Stimulated activated CD8-positive, alpha-beta memory T cell treated with anti-CD3 and anti-CD28 coated beads, Interleukin-15, amount 100 ng/mL, for 1 hour (primary cell): ENCODE results near the gene TRRAP.

Source experiments
- DNase-seq: peaks from one replicate; pipeline ENCODE4 v3.0.0-alpha.2; 2020; ENCODE audit warnings: low read depth

The TRRAP gene

DNA sequence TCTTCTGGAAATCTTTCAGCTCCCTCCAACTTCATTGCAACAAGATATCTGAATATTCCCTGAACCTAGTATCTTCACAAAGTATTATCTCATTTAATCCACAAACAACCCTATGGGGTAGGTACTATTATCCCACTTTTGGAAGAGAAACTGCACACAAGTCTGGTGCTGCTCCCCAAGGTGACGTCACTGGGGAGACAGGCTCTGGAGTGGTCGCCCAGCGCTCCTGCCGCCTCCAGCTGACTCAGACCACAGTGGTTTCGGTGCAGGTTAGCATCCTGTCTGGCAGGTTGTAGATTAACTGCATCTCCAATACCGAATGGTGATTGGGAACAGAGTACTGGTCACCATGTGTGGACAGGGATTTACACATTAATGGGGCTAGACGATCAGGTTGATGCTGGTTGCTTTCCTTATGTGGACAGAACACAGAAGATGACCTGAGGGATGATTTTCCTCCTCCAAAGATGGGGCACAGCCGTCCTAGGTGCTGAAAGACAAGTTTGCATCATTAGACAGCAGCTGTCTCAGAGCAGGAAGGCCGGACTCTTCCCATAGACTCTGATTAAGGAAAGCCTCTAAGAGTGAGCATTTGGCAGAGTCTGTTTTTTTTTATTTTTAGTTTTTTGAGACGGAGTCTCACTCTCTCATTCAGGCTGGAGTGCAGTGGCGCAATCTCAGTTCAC, 128.6 kb downstream of the TRRAP start:
- DNase-seq = no peak

GRCh38 chr7:99008181-99008631, 129.9 kb downstream of the TRRAP start:
- no peak for DNase-seq

DNA sequence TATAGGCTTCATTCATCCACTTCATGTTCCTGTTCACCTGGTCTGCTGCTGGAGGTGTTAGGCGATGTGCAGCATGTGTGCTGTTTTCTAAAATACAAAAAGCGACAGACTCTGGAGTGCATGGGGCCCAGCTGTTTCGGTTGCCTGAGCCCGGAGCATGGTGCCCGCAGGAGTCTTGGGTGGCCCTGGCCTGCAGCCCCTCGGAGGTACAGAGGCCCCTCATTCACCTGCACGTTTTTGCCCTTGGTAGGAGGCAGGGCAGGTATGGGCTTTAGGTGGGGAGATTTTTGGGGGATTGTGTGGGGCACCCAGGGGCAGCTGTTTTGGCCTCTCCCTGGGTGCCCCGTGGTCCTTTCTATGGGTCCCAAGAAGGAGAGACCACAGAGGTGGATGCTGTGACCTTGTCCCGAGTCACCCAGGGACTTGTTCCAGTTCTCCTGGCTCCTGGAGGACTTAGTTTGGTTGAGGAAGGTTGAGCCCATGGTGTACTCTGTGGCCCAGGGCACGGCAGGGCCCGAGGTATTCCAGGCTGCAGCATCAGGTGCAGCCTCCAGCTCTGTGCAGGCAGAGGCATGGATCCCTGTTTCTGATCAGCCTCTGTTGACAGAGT, 130.7 kb downstream of the TRRAP start:
- DNase-seq = no peak

GRCh38 chr7:99010281-99010680, 131.9 kb downstream of the TRRAP start:
- no peak for DNase-seq

DNA sequence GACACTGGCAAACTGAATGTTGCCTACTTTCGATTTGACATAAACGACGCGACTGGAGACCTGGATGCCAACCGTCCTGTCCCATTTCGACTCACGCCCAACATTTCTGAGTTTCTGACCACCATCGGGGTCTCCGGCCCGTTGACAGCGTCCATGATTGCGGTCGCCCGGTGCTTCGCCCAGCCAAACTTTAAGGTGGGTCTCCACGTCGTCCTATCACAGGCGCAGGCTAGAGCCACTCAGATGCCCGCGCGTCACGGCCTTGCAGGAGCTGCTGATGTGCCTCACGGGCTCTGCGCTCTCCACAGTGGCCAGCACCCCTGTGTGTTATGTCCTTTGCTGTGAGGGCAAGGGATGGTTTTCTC, 133.0 kb downstream of the TRRAP start:
- no peak for DNase-seq

DNA sequence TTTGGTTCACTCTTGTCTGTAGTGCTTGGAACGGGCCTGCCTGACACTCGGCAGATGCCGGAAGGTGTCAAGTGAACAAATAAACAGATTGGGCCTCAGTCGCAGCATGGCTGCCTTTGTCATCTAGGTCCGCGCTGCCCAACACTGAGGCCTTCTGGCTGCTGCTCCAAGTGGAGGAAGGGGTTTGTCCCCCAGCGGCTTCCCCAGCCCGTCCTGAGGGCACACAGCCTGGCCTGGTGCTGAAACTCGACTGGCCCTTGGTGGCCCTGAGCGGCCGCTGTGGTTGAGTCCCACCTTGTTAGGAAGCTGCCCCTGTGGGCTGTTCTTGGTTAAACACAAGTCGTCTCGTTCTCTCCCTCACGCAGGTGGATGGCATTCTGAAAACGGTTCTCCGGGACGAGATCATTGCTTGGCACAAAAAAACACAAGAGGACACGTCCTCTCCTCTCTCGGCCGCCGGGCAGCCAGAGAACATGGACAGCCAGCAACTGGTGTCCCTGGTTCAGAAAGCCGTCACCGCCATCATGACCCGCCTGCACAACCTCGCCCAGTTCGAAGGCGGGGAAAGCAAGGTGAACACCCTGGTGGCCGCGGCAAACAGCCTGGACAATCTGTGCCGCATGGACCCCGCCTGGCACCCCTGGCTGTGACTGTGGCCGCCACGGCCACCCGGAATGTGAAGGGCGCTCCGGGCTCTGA, 133.5 kb downstream of the TRRAP start:
- no peak for DNase-seq

- DNase-seq = no peak
These were observed 134.4 kb downstream of the TRRAP start for GRCh38 chr7:99012722-99013121.

GRCh38 chr7:99013266-99014112, 135.2 kb downstream of the TRRAP start:
- DNase-seq = no peak

DNA sequence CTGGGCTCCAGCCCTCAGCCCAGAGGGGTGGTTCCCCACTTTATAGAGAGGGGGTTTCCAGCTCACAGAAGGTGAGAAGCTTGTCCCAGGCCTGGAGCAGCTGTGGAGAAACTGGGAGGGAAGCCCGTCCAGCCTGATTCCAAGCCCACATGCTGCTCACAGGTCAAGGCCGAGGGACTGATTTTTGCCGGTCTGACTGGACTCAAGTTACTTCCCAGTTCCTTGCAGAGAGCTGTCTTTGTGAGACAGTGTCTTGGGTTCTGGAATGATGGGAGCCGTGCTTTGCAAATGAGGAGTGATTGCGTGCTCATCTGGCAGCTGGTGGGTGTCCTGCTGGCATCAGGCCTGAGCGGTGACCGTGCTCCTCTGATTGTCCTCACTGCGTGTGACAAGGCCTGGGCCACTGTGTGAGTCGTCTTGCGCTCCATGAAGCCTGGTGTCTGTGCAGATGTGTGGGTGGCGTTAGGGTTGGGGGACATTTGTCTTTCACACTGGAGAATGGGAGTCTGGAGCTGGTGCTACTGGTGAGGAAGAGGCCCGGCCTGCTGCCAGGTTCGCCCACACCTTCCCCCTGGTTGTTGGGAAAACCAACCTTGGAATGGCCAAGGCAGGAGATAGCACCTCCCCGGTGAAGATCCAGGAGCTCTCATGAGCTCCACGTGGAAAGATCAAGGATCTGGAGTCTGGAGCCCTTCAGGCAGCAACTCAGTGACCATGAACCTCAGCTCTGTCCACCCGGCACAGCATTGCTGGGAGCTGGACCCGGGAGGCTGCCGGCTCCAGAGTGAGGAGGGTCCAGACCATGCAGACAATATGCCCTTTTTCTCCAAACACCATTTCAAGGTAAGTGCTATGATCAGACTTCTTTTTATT, 136.0 kb downstream of the TRRAP start:
- no peak for DNase-seq

GRCh38 chr7:99016196-99016595, 137.9 kb downstream of the TRRAP start:
- no peak for DNase-seq

DNA sequence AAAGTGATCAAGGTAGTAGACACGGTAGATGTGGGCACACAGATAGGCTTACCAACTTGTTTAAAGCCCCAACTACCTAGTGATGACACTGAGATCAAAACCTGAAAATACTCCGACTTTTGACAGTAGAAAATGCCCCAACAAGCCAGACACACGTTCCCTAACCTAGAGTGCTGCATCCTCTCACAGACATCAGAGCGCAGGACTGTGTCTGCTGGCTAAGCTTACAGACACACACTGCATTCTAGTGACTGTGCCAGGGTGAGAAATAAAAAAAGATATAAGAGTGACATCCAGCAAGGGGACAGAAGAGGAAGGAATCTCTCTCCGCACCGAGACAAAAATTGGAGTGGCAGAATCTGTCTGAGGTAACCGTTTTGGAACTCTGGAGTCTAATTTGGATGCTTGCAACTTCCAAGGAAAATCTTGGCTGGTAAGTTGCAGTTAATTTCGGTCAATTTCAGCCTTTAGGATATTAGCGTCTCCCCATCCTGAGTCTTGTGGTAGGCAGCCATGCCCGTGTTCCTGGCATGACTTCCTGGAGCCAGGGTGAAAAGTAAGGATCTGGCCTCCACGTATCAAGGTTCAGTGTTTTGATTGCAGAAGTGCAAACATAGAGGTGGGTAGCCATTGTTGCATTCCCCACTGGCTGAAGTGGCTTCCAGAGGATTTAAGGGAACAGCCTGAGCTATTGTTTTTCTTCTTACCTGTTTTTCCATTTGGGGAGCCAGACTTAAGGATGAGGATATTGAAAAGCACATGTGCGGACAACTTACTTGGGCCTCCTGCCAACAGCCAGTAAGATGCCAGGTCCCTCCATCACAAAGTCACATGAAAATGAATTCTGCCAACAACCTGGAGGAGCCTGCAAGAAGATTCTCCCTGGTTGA, 141.4 kb downstream of the TRRAP start:
- no peak for DNase-seq

- DNase-seq = no peak
These were observed 142.0 kb downstream of the TRRAP start for GRCh38 chr7:99020413-99020715.

GRCh38 chr7:99021941-99022560, 143.7 kb downstream of the TRRAP start:
- DNase-seq = no peak

DNA sequence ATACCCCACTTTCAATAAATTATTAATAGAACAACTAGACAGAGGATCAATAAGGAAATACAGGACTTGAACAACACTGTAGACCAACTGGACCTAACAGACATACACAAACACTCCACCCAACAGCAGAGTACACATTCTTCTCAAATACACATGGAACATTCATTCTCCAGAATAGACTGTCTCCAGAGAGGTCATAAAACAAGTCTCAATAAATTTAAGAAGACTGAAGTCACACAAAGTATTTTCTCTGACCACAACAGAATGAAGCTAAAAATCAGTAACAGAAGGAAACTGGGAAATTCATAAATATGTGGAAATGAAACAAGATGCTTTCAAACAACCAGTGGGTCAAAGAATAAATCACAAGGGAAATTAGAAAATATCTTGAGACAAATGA, 145.7 kb downstream of the TRRAP start:
- DNase-seq = no peak

- no peak for DNase-seq
These were observed 148.9 kb downstream of the TRRAP start for GRCh38 chr7:99027241-99027640.

DNA sequence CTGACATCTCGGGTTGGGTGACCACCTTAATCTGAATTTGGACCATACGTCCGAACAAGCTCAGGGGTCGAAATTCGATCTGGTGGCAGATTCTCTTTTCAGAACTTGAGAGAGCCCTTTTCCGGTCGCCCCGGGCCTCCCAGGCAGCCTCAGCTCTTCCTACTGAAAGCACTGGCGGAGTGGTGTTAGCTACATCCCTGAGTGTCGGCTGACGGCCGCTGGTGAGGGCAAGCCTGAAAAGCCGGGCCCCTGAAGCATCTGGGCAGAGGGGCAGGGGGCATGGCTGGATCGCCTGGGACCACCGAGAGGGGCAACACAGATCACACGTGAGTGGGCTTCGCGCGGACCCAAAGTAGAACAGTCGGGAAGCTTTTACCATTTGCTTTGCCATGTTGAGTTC, 149.5 kb downstream of the TRRAP start:
- no peak for DNase-seq

DNA sequence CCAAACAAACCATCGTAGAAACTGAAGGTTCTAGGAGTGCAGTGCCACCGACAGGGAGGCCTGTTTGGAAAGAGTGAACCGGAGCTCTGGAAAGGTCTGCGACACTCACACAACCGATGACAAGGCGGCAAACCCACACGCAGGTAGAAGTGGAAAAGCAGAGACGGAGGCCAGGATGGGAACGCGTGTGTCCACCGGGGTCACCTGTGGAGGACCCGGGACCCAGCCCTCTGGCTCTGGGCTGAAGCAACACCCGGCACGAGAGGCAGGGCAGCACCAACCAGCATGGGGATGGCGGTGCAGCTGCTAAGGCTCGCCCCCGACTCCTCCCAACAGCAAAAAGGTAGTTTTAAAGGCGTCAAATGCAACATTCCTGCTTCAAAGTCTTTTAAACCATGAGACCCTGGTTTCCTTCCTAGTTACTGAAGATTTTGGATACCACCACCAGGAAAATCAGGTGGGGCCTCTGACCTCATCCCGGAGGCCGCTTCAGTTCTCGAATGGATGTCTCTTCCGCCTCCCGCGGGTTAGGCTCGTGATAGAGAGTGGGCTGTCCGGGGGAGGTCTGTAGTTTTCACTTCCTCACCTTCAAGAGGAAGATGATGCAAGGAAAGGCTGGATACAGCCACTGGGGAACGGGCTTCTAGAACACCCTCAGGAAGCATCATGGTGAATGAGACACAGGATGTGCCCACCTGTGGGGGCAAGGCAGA, 150.1 kb downstream of the TRRAP start:
- no peak for DNase-seq

DNA sequence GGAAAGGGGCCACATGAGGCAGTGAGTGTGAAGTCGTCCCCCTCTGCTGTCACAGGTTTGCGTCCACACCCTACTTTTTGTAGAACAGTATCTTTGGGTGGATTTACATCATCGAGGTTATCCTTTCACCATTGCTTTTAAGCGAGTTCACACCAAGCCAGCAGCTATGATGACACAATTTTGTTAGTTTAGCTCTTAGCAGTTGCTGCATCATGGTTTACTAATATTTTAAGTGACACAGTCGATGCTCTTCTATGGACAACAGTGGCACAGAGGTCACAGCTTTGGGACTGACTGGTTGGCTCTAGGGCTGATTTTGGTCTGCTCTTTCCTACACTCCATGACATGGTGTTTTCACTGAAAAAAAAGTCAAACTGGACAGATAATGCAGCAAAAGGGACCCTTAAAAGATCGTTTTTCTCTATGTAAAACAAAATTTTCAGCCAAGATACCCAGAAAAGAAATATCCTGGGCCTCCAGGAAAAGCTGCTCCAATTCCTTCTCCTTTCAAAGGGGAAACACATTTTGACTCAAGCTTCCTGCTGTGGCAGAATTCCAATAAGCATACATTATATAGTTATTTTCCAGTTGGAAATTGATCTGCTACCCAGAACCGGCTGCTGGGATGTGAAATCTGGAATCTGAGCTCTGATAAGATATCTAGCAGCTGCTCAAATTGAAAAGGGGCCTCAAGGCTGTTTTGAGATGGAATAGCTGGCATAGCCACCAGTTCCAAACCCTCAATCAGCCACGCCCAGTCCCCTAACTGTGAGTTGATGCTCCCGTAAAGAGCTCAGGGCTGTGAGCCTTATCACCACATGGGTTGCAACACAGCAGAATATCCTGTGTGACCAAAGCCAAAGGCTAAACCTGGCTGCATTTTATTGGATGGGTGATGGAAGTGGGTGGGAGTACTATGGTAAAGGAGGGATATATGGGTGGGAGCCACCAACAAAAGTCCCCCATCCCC, 151.4 kb downstream of the TRRAP start:
- no peak for DNase-seq
